Peyer's patch (tissue), 4 donors: ENCODE measurements around the gene CDKN2AIP. TPM values are rescaled to one million over a fixed set of nuclear protein-coding genes. Genes with fewer than 3 reads are reported as not detected.
"Not testable (repeated sequence)": the region's sequence is repeated elsewhere in the genome, so short reads cannot be mapped to it uniquely, and the experiment has no call there.

ENCODE experiments used
- DNase-seq, 3 donors: peaks; one replicate each; pipeline ENCODE4 v3.0.0-alpha.2; 2017 to 2019
- H3K27ac ChIP-seq, 4 donors: fragments of 200-600 bp; sonication (generic); one replicate each; pipeline ENCODE4 v1.5.1; 2016 to 2019
- H3K27me3 ChIP-seq, 2 donors: fragments of 200-600 bp; sonication (generic); one replicate each; pipeline ENCODE4 v1.5.1; 2019
- H3K36me3 ChIP-seq, 3 donors: fragments of 200-600 bp; sonication (generic); one replicate each; pipeline ENCODE4 v1.5.1; 2016 to 2019
- H3K4me1 ChIP-seq, 4 donors: fragments of 200-600 bp; sonication (generic); one replicate each; pipeline ENCODE4 v1.5.1; 2016 to 2019
- H3K4me3 ChIP-seq, 4 donors: fragments of 200-600 bp; sonication (generic); 1 replicate in 3 of 4; 2 replicates in 1 of 4; pipeline ENCODE4 v1.5.1; 2016 to 2019; ENCODE audit warnings: mild to moderate bottlenecking in 1 of 4
- H3K9me3 ChIP-seq, 4 donors: fragments of 200-600 bp; sonication (generic); one replicate each; pipeline ENCODE4 v1.5.1; 2016 to 2019; ENCODE audit warnings: mild to moderate bottlenecking in 1 of 4
- POLR2A ChIP-seq, 2 donors: fragments of 450-650 bp; IDR thresholded peaks; one replicate each; pipeline ENCODE4 v1.5.1; 2017; ENCODE audit warnings: antibody characterized with exemption in 2 of 2, mild to moderate bottlenecking in 2 of 2, moderate library complexity in 2 of 2
- total RNA-seq, 4 donors: library from RNA; depleted of rRNA; stranded (reverse); fragments of >200 nt; gene quantifications; one replicate each; pipeline ENCODE4 v1.1.0, GENCODE V29; 2016
- TF ChIP-seq, protein P1 (sequence below), 6 experiments: fragments of 450-650 bp in 4 of 6; fragments of 200-600 bp in 2 of 6; sonication (generic) in 1 of 6; IDR thresholded peaks; one replicate each; pipeline ENCODE4 v1.5.1; 2017 to 2019; ENCODE audit warnings: antibody characterized with exemption in 6 of 6, mild to moderate bottlenecking in 3 of 6, moderate library complexity in 1 of 6

CDKN2AIP gene
- total RNA-seq, 4 donors from 2014 or later = 17.9 to 25.2 (median 19.9) TPM

DNA sequence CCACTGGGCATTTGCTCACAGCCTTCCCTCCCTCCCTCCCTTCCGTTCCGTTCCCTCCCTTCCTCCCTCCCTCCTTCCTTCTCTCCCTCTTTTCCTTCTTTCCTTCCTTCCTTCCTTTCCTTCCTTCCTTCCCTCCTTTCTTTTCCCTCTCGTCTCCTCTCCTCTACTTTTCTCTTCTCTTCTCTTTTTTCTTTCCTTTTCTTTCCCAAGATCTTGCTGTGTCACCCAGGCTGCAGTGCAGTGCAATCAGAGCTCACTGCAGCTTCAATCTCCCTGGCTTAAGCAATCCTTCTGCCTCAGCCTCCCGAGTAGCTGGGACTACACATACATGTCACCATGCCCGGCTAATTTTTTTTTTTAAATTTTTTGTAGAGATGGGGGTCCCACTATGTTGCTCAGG, 33.7 kb downstream of the CDKN2AIP start:
- no peak for TF ChIP-seq POLR2A (IDR thresholded peaks at IDR 0.05)
- TF ChIP-seq, protein P1, sequence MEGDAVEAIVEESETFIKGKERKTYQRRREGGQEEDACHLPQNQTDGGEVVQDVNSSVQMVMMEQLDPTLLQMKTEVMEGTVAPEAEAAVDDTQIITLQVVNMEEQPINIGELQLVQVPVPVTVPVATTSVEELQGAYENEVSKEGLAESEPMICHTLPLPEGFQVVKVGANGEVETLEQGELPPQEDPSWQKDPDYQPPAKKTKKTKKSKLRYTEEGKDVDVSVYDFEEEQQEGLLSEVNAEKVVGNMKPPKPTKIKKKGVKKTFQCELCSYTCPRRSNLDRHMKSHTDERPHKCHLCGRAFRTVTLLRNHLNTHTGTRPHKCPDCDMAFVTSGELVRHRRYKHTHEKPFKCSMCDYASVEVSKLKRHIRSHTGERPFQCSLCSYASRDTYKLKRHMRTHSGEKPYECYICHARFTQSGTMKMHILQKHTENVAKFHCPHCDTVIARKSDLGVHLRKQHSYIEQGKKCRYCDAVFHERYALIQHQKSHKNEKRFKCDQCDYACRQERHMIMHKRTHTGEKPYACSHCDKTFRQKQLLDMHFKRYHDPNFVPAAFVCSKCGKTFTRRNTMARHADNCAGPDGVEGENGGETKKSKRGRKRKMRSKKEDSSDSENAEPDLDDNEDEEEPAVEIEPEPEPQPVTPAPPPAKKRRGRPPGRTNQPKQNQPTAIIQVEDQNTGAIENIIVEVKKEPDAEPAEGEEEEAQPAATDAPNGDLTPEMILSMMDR (IDR thresholded peaks at IDR 0.05) = no peak
- Histone ChIP-seq H3K4me3 (no peak overlapping the region), H3K36me3 (no peaks in the 10 kb centered on the region), H3K9me3 (no peaks in the 10 kb centered on the region), H3K27me3 (no peaks in the 10 kb centered on the region), H3K4me1 (no peaks in the 10 kb centered on the region), H3K27ac (no peak overlapping the region)
- no peak for DNase-seq

- no peaks in the 10 kb centered on the region for H3K4me1 ChIP-seq
- DNase-seq = no peak
- no peaks in the 10 kb centered on the region for H3K36me3 ChIP-seq
- H3K27ac ChIP-seq = no peak overlapping the region
- no peak overlapping the region for H3K4me3 ChIP-seq
- H3K9me3 ChIP-seq = no peaks in the 10 kb centered on the region
- no peaks in the 10 kb centered on the region for H3K27me3 ChIP-seq
- TF ChIP-seq, protein P1 (IDR thresholded peaks at IDR 0.05) = no peak
- TF ChIP-seq POLR2A (IDR thresholded peaks at IDR 0.05) = no peak
Measured at GRCh38 chr4:183478926-183479325, 34.5 kb downstream of the CDKN2AIP start.

DNA sequence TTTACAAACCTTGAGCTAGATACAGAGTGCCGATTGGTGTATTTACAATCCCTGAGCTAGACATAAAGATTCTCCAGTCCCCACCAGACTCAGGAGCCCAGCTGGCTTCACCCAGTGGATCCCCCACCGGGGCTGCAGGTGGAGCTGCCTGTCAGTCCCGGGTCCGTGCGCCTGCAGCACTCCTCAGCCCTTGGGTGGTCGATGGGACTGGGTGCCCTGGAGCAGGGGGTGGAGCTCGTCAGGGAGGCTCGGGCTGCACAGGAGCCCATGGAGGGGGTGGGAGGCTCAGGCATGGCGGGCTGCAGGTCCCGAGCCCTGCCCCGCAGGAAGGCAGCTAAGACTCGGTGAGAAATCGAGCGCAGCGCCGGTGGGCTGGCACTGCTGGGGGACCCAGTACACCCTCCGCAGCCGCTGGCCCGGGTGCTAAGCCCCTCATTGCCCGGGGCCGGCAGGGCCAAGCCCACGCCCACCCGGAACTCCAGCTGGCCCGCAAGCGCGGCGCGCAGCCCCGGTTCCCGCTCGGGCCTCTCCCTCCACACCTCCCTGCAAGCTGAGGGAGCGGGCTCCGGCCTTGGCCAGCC, 38.2 kb downstream of the CDKN2AIP start:
- not testable (repeated sequence) for H3K27me3 ChIP-seq, H3K4me3 ChIP-seq, H3K9me3 ChIP-seq, H3K4me1 ChIP-seq, DNase-seq, H3K36me3 ChIP-seq, H3K27ac ChIP-seq

GRCh38 chr4:183483997-183484396, 39.6 kb downstream of the CDKN2AIP start:
- no peak for DNase-seq
- H3K27ac ChIP-seq = no peak overlapping the region
- no peak overlapping the region for H3K4me3 ChIP-seq
- no peaks in the 10 kb centered on the region for H3K36me3 ChIP-seq
- H3K27me3 ChIP-seq = no peaks in the 10 kb centered on the region
- TF ChIP-seq, protein P1 (IDR thresholded peaks at IDR 0.05) = no peak
- TF ChIP-seq POLR2A (IDR thresholded peaks at IDR 0.05) = no peak
- no peaks in the 10 kb centered on the region for H3K4me1 ChIP-seq
- H3K9me3 ChIP-seq = no peaks in the 10 kb centered on the region

GRCh38 chr4:183485411-183486160, 41.1 kb downstream of the CDKN2AIP start:
- Histone ChIP-seq H3K27me3 (no peaks in the 10 kb centered on the region), H3K4me1 (no peaks in the 10 kb centered on the region), H3K36me3 (no peaks in the 10 kb centered on the region), H3K4me3 (no peak overlapping the region), H3K9me3 (no peaks in the 10 kb centered on the region), H3K27ac (no peak overlapping the region)
- no peak for TF ChIP-seq POLR2A (IDR thresholded peaks at IDR 0.05)
- TF ChIP-seq, protein P1 (IDR thresholded peaks at IDR 0.05) = no peak
- no peak for DNase-seq

DNA sequence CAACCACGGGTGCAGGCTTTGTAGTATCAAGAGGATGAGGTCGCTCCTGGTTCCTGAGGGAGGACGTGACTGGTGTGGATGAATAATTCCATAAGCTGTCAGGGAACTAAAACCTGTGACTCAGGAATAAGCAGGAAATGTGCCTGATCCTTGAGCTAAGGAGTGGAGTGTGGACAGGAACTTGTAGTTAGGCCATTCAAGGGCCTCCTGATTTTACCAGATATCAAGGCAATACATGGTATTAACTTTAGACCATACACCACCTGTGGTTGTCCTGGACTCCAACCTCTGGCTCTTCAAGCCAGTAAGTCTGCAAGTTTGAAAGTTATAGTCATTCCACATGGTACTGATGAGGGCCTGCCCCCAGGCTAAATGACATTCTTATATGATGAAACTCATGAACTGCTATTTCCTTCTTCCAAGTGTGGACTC, 48.4 kb downstream of the CDKN2AIP start:
- TF ChIP-seq, protein P1 (IDR thresholded peaks at IDR 0.05) = no peak
- TF ChIP-seq POLR2A (IDR thresholded peaks at IDR 0.05) = no peak
- H3K9me3 ChIP-seq = no peaks in the 10 kb centered on the region
- no peaks in the 10 kb centered on the region for H3K4me1 ChIP-seq
- H3K27ac ChIP-seq = no peak overlapping the region
- H3K4me3 ChIP-seq = no peak overlapping the region
- no peaks in the 10 kb centered on the region for H3K27me3 ChIP-seq
- DNase-seq = no peak
- H3K36me3 ChIP-seq = no peaks in the 10 kb centered on the region
